Vagina (tissue), 2 donors: ENCODE measurements around the gene RASGEF1C. TPM values are rescaled to one million over a fixed set of nuclear protein-coding genes. Genes with fewer than 3 reads are reported as not detected.
A peak's percentile ranks its signal among the peaks of the same experiment; 100 is the strongest.

Experiments
- DNase-seq, 2 donors: peaks; one replicate each; pipeline ENCODE4 v3.0.0-alpha.2; 2017; ENCODE audit errors: extremely low spot score in 2 of 2
- H3K27ac ChIP-seq: fragments of 200-600 bp; sonication (generic); one replicate; pipeline ENCODE4 v1.5.1; 2019
- H3K27me3 ChIP-seq: fragments of 200-600 bp; sonication (generic); one replicate; pipeline ENCODE4 v1.5.1; 2019
- H3K36me3 ChIP-seq, 2 donors: fragments of 200-600 bp; sonication (generic); one replicate each; pipeline ENCODE4 v1.5.1; 2017 to 2019
- H3K4me1 ChIP-seq: fragments of 200-600 bp; sonication (generic); one replicate; pipeline ENCODE4 v1.5.1; 2019
- H3K4me3 ChIP-seq, 2 donors: fragments of 200-600 bp; sonication (generic); 1 replicate in 1 of 2; 2 replicates in 1 of 2; pipeline ENCODE4 v1.5.1; 2016 to 2019
- H3K9me3 ChIP-seq: fragments of 200-600 bp; sonication (generic); one replicate; pipeline ENCODE4 v1.5.1; 2019
- POLR2A ChIP-seq, 2 donors: fragments of 450-650 bp; IDR thresholded peaks; one replicate each; pipeline ENCODE4 v1.6.1; 2017; ENCODE audit warnings: antibody characterized with exemption in 2 of 2, mild to moderate bottlenecking in 2 of 2, moderate library complexity in 2 of 2
- POLR2AphosphoS5 ChIP-seq, 2 donors: sonication (generic); formaldehyde crosslinking; IDR thresholded peaks; one replicate each; pipeline ENCODE4 v1.9.0; 2017; ENCODE audit warnings: antibody characterized with exemption in 2 of 2, mild to moderate bottlenecking in 2 of 2, low read depth in 1 of 2; ENCODE audit not compliant: insufficient read depth in 1 of 2
- intact Hi-C: fragments of 100-400 bp; cut with DNase I; formaldehyde crosslinking; loops from one replicate; pipeline ENCODE4 v1.15.1; 2023
- total RNA-seq: library from RNA; depleted of rRNA; stranded (reverse); fragments of >200 nt; gene quantifications from one replicate; pipeline ENCODE4 v1.2.3, GENCODE V29; 2016
- TF ChIP-seq, protein P1 (sequence below), 3 experiments: fragments of 450-650 bp in 2 of 3; fragments of 200-600 bp in 1 of 3; sonication (generic) in 1 of 3; IDR thresholded peaks; one replicate each; pipeline ENCODE4 v1.5.1; 2017 to 2019; ENCODE audit warnings: antibody characterized with exemption in 3 of 3, mild to moderate bottlenecking in 2 of 3, moderate library complexity in 2 of 3

RASGEF1C gene
- total RNA-seq, 1 donor from 2014 or later: 2.5 TPM

DNA sequence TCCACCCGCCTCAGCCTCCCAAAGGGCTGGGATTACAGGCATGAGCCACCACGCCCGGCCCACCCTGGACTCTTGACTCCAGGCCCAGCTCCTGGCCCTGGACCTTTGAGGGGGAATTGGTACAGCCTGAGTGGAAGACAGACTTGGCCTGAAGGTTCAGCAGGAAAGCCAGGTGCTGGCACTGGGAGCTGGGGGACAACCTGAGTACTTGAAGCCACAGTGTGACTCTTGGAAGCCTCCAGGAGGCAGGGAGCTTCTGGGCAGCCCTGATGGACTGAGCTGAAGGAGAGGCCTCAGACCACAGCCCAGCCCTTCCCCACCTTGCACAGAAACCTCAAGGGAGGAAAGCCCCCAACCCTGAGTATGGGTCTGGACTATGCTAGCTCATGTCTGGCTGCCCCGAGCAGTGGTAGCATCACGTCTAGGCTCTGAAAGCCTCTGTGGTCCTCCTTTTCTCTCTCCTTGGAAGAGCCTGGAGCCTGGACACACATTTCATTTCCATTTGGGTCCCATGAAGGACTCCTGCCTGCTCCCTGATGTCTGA is 54.1 kb downstream of the RASGEF1C start:
- H3K9me3 ChIP-seq: no peaks in the 10 kb centered on the region
- no peaks in the 10 kb centered on the region for H3K27me3 ChIP-seq
- no peaks in the 10 kb centered on the region for H3K4me1 ChIP-seq
- TF ChIP-seq POLR2A (IDR thresholded peaks at IDR 0.05) (no peak), POLR2AphosphoS5 (IDR thresholded peaks at IDR 0.05; ENCODE audit: insufficient read depth in 1 of 2, low read depth in 1 of 2) (no peak)
- TF ChIP-seq, protein P1, sequence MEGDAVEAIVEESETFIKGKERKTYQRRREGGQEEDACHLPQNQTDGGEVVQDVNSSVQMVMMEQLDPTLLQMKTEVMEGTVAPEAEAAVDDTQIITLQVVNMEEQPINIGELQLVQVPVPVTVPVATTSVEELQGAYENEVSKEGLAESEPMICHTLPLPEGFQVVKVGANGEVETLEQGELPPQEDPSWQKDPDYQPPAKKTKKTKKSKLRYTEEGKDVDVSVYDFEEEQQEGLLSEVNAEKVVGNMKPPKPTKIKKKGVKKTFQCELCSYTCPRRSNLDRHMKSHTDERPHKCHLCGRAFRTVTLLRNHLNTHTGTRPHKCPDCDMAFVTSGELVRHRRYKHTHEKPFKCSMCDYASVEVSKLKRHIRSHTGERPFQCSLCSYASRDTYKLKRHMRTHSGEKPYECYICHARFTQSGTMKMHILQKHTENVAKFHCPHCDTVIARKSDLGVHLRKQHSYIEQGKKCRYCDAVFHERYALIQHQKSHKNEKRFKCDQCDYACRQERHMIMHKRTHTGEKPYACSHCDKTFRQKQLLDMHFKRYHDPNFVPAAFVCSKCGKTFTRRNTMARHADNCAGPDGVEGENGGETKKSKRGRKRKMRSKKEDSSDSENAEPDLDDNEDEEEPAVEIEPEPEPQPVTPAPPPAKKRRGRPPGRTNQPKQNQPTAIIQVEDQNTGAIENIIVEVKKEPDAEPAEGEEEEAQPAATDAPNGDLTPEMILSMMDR (IDR thresholded peaks at IDR 0.05): no peak
- H3K4me3 ChIP-seq: no peak overlapping the region
- no peaks in the 10 kb centered on the region for H3K36me3 ChIP-seq
- H3K27ac ChIP-seq: no peak overlapping the region
- DNase-seq: peak in 1 of 2 donors; percentile 47
- intact Hi-C loops: no loop called here

DNA sequence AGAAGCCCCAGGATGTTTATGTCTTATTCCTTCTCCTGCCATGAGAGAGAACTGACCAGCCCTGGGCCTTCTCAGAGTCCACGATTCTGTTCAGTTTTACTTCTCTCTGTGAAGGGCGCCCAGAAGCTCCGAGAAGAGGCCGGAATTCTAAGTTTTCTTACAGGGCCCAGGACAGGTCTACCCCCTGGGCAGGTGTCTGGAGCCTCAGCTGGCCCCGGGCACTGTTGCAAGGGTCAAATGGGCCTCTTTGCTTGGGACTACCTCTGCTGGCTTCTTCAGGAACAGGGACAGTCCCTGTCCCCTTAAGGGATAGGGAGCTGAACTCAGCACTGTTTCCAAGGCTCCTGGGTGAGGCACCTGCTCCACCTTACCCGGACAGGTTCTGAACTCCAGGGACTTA is 55.0 kb downstream of the RASGEF1C start:
- no peaks in the 10 kb centered on the region for H3K36me3 ChIP-seq
- TF ChIP-seq POLR2AphosphoS5 (IDR thresholded peaks at IDR 0.05; ENCODE audit: insufficient read depth in 1 of 2, low read depth in 1 of 2) (no peak), POLR2A (IDR thresholded peaks at IDR 0.05) (no peak)
- TF ChIP-seq, protein P1 (IDR thresholded peaks at IDR 0.05): no peak
- H3K4me3 ChIP-seq: no peak overlapping the region
- DNase-seq: no peak
- H3K27me3 ChIP-seq: no peaks in the 10 kb centered on the region
- H3K9me3 ChIP-seq: no peaks in the 10 kb centered on the region
- H3K4me1 ChIP-seq: no peaks in the 10 kb centered on the region
- H3K27ac ChIP-seq: no peak overlapping the region
- intact Hi-C loops: no loop called here

DNA sequence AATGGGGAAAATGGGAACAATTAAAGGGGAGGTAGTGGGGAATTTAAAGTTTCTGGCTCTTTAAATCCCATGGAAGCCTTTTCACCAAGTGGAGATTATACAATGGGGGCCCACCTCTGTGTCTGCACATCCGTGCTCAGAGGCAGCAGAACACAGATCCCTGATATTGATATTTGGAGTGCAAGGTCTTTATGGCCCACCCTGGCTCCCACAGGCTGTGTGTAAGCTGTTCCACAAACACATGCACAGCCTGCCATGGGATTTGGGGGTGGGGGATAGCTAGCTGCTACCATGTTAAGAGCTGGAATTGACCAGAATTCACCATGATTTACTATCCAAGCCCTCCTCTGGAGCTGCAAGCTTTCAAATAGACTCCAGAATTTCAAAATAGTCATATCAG is 55.9 kb downstream of the RASGEF1C start:
- Histone ChIP-seq H3K27ac (no peak overlapping the region), H3K36me3 (no peaks in the 10 kb centered on the region), H3K4me1 (no peaks in the 10 kb centered on the region), H3K27me3 (no peaks in the 10 kb centered on the region), H3K4me3 (no peak overlapping the region), H3K9me3 (no peaks in the 10 kb centered on the region)
- intact Hi-C loops: no loop called here
- no peak for DNase-seq
- TF ChIP-seq, protein P1 (IDR thresholded peaks at IDR 0.05): no peak
- TF ChIP-seq POLR2A (IDR thresholded peaks at IDR 0.05): no peak
- TF ChIP-seq POLR2AphosphoS5 (IDR thresholded peaks at IDR 0.05; ENCODE audit: insufficient read depth in 1 of 2, low read depth in 1 of 2): no peak

DNA sequence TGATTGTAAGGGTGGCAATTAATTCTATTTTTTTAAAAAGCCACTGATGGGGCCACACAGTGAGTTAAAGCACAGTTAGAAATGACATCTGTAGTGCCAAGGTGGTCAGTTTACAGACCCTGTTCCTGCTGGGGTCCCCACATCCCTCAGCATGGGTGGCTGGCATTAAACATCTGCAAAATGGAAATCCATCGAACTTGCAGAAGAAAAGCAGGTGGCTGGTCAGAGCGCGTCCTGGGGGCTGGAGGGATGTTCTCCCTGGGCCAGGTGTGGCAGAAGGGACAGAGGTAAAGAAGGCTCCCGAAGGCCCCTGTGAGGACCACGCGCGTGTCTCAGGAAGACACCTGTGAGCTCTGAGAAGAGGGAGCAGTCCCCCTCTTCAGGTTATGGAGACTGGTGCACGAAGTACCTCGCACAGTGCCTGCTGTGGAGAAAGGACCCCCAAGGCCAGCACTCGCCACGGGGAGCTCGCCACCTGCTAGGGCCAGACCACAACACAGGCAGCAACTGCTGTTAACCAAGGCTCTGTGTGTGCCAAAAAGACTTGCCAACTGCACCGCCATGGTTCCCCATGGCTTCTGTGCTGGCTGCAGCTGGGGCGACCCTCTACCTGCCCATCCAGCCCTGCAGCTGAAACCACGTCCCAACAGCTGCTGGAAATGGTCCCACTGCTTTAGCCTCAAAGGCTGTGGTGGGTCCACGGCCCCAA is 65.2 kb downstream of the RASGEF1C start:
- intact Hi-C loops: no loop called here
- H3K36me3 ChIP-seq: no peaks in the 10 kb centered on the region
- no peak for TF ChIP-seq POLR2A (IDR thresholded peaks at IDR 0.05)
- no peak for TF ChIP-seq POLR2AphosphoS5 (IDR thresholded peaks at IDR 0.05; ENCODE audit: insufficient read depth in 1 of 2, low read depth in 1 of 2)
- H3K27me3 ChIP-seq: no peaks in the 10 kb centered on the region
- H3K27ac ChIP-seq: no peak overlapping the region
- no peak overlapping the region for H3K4me3 ChIP-seq
- DNase-seq: no peak
- H3K9me3 ChIP-seq: no peaks in the 10 kb centered on the region
- H3K4me1 ChIP-seq: no peaks in the 10 kb centered on the region

DNA sequence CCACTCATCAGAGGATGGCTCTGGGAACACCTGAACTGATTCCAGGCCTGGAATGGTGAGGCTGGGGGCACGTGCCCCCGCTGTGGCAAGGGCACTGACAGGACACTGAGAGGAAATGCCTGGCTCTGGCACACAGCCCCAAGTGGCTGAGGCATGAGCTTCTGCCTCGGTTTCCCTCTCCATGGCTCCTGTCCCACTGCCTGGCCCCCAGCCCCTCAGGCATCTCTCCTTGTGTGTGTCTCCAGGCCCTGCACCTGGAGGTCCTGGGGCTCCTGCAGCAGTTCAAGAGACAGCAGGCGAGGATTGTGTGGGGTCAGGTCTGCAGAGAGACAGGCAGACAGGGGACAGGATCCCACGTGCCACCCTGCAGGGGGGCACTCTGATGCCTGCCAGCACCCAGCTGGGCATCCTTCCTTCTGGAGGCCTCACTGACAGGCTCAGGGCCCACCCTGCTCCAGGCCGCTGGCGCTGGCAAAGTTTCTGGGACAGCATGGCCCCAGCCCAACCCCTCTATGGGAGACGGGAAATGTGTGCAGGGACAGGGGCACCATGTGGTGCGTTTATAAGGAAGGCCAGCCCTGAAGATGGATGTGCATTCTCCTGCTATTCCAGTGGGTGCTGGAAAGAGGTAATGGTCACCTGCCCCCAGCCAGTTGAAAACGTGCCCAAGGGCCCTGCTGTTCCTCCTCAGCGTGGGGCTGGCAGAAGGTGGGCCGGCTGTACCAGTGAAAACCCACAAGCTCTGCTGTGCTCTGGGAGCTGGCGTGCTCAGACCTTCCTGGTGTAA is 66.0 kb downstream of the RASGEF1C start:
- no peaks in the 10 kb centered on the region for H3K4me1 ChIP-seq
- H3K9me3 ChIP-seq: no peaks in the 10 kb centered on the region
- intact Hi-C loops: no loop called here
- H3K36me3 ChIP-seq: no peaks in the 10 kb centered on the region
- TF ChIP-seq POLR2A (IDR thresholded peaks at IDR 0.05) (no peak), POLR2AphosphoS5 (IDR thresholded peaks at IDR 0.05; ENCODE audit: insufficient read depth in 1 of 2, low read depth in 1 of 2) (no peak)
- TF ChIP-seq, protein P1 (IDR thresholded peaks at IDR 0.05): no peak
- H3K27ac ChIP-seq: no peak overlapping the region
- no peaks in the 10 kb centered on the region for H3K27me3 ChIP-seq
- DNase-seq: peak in 1 of 2 donors; percentile 77
- H3K4me3 ChIP-seq: no peak overlapping the region
